Gastroesophageal sphincter (tissue), 3 donors: ENCODE data around the gene SFTPA1.
"Not testable (repeated sequence)": the region's sequence is repeated elsewhere in the genome, so short reads cannot be mapped to it uniquely, and the experiment has no call there.

Source experiments
- CTCF ChIP-seq, 4 experiments: fragments of 200-600 bp in 2 of 4; fragments of 450-650 bp in 2 of 4; sonication (generic) in 1 of 4; IDR thresholded peaks; one replicate each; pipeline ENCODE4 v1.5.1; 2017 to 2019; ENCODE audit warnings: antibody characterized with exemption in 4 of 4, mild to moderate bottlenecking in 2 of 4, moderate library complexity in 2 of 4
- POLR2A ChIP-seq, 2 donors: fragments of 450-650 bp; IDR thresholded peaks; one replicate each; pipeline ENCODE4 v1.6.1; 2017; ENCODE audit warnings: antibody characterized with exemption in 2 of 2, mild to moderate bottlenecking in 2 of 2, moderate library complexity in 1 of 2
- POLR2AphosphoS5 ChIP-seq: sonication (generic); formaldehyde crosslinking; IDR thresholded peaks from one replicate; pipeline ENCODE4 v1.6.1; 2017; ENCODE audit warnings: antibody characterized with exemption

DNA sequence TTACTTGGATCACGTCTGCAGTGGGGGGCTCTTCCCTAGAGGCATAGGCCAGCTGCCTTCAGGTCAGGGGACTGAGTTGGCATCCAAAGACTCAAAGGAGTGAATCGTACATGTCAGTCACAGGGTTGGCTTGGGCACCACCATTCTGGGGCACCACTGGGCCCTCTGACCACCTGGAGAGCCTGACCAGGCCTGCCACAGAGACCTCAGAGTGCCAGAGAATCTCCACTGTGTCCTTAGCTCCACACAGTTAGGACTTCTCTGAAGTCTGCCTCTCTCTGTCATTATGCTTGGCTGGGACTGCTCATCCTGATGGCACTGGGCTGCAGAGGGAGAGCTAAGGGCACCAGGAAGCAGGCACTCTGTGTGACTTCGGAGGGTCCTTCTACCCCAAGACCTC lies 16.2 kb upstream of the SFTPA1 start:
- not testable (repeated sequence) for TF ChIP-seq POLR2AphosphoS5; POLR2A (IDR thresholded peaks at IDR 0.05); CTCF (IDR thresholded peaks at IDR 0.05)
